Esophagus squamous epithelium (tissue), 5 donors: ENCODE results near the gene BEX3. TPM values are rescaled to one million over a fixed set of nuclear protein-coding genes. Genes with fewer than 3 reads are reported as not detected.
"Not testable (repeated sequence)": the region's sequence is repeated elsewhere in the genome, so short reads cannot be mapped to it uniquely, and the experiment has no call there.

ENCODE experiments used
- DNase-seq: peaks from one replicate; lab custom pipeline; 2025; lab: John Stamatoyannopoulos, UW
- H3K27ac ChIP-seq, 4 donors: fragments of 200-600 bp; sonication (generic); one replicate each; pipeline ENCODE4 v1.5.1; 2016 to 2019; ENCODE audit warnings: mild to moderate bottlenecking in 1 of 4
- H3K27me3 ChIP-seq, 4 donors: fragments of 200-600 bp; sonication (generic); 1 replicate in 3 of 4; 2 replicates in 1 of 4; pipeline versions ENCODE4 v1.5.1 to v1.6.0; 2017 to 2021; ENCODE audit warnings: antibody characterized with exemption in 1 of 4
- H3K36me3 ChIP-seq, 3 donors: fragments of 200-600 bp; sonication (generic); one replicate each; pipeline ENCODE4 v1.5.1; 2016 to 2019
- H3K4me1 ChIP-seq, 3 donors: fragments of 200-600 bp; sonication (generic); one replicate each; pipeline ENCODE4 v1.5.1; 2017 to 2019
- H3K4me3 ChIP-seq, 4 donors: fragments of 200-600 bp; sonication (generic); 1 replicate in 3 of 4; 2 replicates in 1 of 4; pipeline ENCODE4 v1.5.1; 2016 to 2019; ENCODE audit warnings: mild to moderate bottlenecking in 2 of 4, moderate library complexity in 1 of 4
- H3K9me3 ChIP-seq, 3 donors: fragments of 200-600 bp; sonication (generic); one replicate each; pipeline ENCODE4 v1.5.1; 2016 to 2019
- POLR2A ChIP-seq, 4 donors: fragments of 450-650 bp; IDR thresholded peaks; one replicate each; pipeline ENCODE4 v1.6.1; 2017; ENCODE audit warnings: antibody characterized with exemption in 4 of 4, mild to moderate bottlenecking in 4 of 4, moderate library complexity in 3 of 4
- WGBS, 2 donors: methylation state at CpG; one replicate each; pipeline ENCODE4 v1.1.5; 2018; 5-methylcytosine and 5-hydroxymethylcytosine counted together
- intact Hi-C: fragments of 100-400 bp; cut with DNase I; formaldehyde crosslinking; loops from one replicate; pipeline ENCODE4 v1.15.0; 2022
- total RNA-seq, 4 donors: library from RNA; depleted of rRNA; stranded (reverse); fragments of >200 nt; gene quantifications; one replicate each; pipeline ENCODE4 v1.1.0, GENCODE V29; 2016
- TF ChIP-seq, protein P1 (sequence below), 6 experiments: fragments of 450-650 bp in 4 of 6; fragments of 200-600 bp in 2 of 6; sonication (generic) in 2 of 6; IDR thresholded peaks; one replicate each; pipeline ENCODE4 v1.5.1; 2016 to 2019; ENCODE audit warnings: antibody characterized with exemption in 6 of 6, mild to moderate bottlenecking in 4 of 6, moderate library complexity in 4 of 6
- donor health status: DM: yes; HTN: yes; CAD: no.

The BEX3 gene
- total RNA-seq, 4 donors from 2014 or later = 32.7 to 104 (median 44.7) TPM

DNA sequence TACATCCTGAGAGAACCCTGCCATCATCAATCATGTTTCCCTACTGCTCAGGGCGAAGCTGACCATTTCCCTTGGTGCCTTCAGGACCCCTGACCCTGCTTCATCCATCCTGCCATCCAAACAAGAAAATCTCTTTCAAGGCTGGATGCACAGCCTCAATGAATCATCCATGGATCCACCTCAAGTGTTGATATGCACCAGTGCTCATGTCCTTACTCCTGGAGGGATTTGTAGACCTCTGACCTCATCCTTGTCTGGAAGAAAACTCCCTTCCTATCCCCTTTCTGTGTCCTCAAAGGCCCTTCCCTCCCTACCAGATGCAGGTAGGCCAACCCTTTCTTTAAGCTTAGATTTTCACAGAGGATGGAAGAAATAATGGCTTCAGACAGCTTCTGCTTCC lies 24.6 kb downstream of the BEX3 start:
- Histone ChIP-seq H3K27me3 (no peaks in the 10 kb centered on the region), H3K4me3 (no peak overlapping the region), H3K4me1 (no peaks in the 10 kb centered on the region), H3K36me3 (no peaks in the 10 kb centered on the region), H3K27ac (no peak overlapping the region), H3K9me3 (no peaks in the 10 kb centered on the region)
- no peak for DNase-seq
- WGBS, 2 donors = 33 to 80% methylated on average over 1 of the region's 1 CpG
- intact Hi-C loops = no loop called here
- TF ChIP-seq POLR2A (IDR thresholded peaks at IDR 0.05) = no peak
- TF ChIP-seq, protein P1, sequence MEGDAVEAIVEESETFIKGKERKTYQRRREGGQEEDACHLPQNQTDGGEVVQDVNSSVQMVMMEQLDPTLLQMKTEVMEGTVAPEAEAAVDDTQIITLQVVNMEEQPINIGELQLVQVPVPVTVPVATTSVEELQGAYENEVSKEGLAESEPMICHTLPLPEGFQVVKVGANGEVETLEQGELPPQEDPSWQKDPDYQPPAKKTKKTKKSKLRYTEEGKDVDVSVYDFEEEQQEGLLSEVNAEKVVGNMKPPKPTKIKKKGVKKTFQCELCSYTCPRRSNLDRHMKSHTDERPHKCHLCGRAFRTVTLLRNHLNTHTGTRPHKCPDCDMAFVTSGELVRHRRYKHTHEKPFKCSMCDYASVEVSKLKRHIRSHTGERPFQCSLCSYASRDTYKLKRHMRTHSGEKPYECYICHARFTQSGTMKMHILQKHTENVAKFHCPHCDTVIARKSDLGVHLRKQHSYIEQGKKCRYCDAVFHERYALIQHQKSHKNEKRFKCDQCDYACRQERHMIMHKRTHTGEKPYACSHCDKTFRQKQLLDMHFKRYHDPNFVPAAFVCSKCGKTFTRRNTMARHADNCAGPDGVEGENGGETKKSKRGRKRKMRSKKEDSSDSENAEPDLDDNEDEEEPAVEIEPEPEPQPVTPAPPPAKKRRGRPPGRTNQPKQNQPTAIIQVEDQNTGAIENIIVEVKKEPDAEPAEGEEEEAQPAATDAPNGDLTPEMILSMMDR (IDR thresholded peaks at IDR 0.05) = no peak

DNA sequence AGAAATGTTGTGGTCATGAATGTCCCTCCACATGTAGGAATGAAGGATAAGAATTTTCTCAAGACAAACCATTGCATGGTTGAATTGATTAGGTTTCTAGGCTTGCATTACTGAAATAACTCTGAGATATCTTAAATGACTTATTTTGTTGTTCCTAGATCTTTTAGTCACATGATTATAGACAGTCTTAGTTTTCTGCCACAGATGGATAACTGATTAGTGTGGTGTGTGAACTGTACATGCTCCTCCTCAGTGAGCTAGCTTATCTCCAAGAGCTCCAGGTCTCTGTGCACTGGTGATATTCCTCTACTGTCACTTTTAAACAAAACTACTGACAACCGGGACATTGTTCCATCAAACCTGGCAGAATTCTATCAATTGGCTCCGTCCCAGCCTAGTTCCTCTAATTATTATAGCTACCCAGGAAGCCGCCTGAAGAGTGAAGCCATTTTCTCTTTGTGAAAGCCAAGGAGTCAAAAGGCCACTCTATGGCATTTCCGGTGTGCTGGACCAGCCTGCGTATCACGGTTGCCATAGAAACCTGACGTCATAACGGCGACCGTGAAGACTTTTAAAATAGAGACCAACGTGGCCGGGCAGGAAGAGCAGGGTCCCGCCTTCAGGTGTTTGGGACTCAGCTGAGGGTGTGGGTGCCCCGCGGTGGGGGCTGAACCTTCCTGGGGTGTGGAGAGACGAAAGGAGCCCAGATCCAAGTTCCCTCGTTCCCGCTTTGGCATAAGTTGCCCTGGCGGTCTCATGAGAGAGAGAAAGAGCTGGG lies 28.1 kb downstream of the BEX3 start:
- no peak for DNase-seq
- TF ChIP-seq, protein P1 (IDR thresholded peaks at IDR 0.05) = no peak
- TF ChIP-seq POLR2A (IDR thresholded peaks at IDR 0.05) = no peak
- intact Hi-C loops = no loop called here
- H3K9me3 ChIP-seq = no peaks in the 10 kb centered on the region
- H3K27ac ChIP-seq = no peak overlapping the region
- H3K36me3 ChIP-seq = no peaks in the 10 kb centered on the region
- H3K4me3 ChIP-seq = peak overlapping the region; percentile 14 to 57 (median 40)
- no peaks in the 10 kb centered on the region for H3K27me3 ChIP-seq
- H3K4me1 ChIP-seq = no peaks in the 10 kb centered on the region
- WGBS, 2 donors = 5 to 23% methylated on average over 8 to 16 of the region's 19 CpGs

DNA sequence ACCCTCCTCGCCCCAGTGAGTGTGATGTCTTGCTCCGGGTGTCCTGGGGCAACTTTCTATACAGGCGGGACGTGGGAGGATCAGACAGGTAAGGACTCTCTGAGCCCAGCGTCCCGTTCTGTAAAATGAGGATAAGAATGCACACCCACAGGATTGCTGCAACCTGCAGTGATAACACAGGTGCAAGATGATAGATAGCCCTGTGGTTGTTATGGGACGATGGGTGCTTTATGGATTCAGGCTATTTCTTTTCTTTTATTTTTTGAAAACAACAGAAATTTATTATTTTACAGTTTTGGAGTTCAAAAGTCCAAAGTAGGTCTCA lies 28.6 kb downstream of the BEX3 start:
- no peaks in the 10 kb centered on the region for H3K9me3 ChIP-seq
- no peaks in the 10 kb centered on the region for H3K4me1 ChIP-seq
- H3K27ac ChIP-seq = no peak overlapping the region
- no peak for DNase-seq
- intact Hi-C loops = no loop called here
- no peaks in the 10 kb centered on the region for H3K36me3 ChIP-seq
- 4 to 17% methylated on average over 4 to 5 of the region's 7 CpGs for WGBS, 2 donors
- H3K4me3 ChIP-seq = peak overlapping the region; percentile 14 to 57 (median 40)
- no peaks in the 10 kb centered on the region for H3K27me3 ChIP-seq
- TF ChIP-seq, protein P1 (IDR thresholded peaks at IDR 0.05) = no peak
- no peak for TF ChIP-seq POLR2A (IDR thresholded peaks at IDR 0.05)

DNA sequence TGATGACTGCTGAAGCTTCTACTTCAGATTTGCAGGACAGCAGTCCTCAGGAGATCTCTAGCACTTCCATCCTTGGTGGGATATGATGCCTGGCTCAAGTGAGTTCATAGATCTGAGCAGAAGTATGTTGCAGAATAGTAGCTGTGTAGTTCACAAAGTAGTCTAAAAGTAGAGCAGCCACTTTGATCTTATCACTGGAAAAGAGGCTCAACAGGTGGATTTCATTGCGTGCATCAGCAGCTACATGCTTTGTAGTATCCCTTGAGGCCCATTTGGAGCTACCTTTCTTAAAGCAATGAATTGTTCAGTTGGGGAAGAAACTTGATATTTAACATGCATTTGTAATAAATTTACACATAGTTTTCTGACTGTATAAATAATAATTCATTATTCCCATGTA lies 29.9 kb downstream of the BEX3 start:
- Histone ChIP-seq H3K4me3 (no peak overlapping the region), H3K27ac (no peak overlapping the region), H3K4me1 (no peaks in the 10 kb centered on the region), H3K27me3 (no peaks in the 10 kb centered on the region), H3K9me3 (no peaks in the 10 kb centered on the region), H3K36me3 (no peaks in the 10 kb centered on the region)
- 71 to 89% methylated on average over 1 of the region's 1 CpG for WGBS, 2 donors
- intact Hi-C loops = no loop called here
- TF ChIP-seq, protein P1 (IDR thresholded peaks at IDR 0.05) = no peak
- no peak for TF ChIP-seq POLR2A (IDR thresholded peaks at IDR 0.05)
- DNase-seq = no peak

DNA sequence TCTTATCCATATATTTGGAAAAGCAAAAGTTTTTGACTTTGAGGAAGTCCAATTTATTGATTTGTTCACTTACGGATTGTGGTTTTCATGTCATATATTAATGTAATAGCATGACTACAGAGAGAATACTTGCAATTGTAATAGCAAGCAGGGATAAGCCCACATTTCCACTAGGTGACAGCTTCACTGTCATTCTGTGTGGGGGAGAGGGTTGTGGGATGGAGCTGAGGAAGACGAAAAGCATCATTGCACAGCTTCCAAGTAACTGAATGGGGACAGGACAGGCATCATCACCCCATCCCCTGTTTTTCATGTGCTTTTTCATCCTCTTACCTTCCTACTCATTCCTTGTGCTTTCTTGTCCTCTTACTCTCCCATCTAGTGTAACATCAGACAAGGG lies 31.4 kb downstream of the BEX3 start:
- Histone ChIP-seq H3K4me3 (no peak overlapping the region), H3K9me3 (no peaks in the 10 kb centered on the region), H3K4me1 (no peaks in the 10 kb centered on the region), H3K36me3 (no peaks in the 10 kb centered on the region), H3K27me3 (no peaks in the 10 kb centered on the region), H3K27ac (no peak overlapping the region)
- 79 to 100% methylated on average over 1 to 2 of the region's 2 CpGs for WGBS, 2 donors
- TF ChIP-seq, protein P1 (IDR thresholded peaks at IDR 0.05) = no peak
- TF ChIP-seq POLR2A (IDR thresholded peaks at IDR 0.05) = no peak
- no peak for DNase-seq
- intact Hi-C loops = no loop called here

DNA sequence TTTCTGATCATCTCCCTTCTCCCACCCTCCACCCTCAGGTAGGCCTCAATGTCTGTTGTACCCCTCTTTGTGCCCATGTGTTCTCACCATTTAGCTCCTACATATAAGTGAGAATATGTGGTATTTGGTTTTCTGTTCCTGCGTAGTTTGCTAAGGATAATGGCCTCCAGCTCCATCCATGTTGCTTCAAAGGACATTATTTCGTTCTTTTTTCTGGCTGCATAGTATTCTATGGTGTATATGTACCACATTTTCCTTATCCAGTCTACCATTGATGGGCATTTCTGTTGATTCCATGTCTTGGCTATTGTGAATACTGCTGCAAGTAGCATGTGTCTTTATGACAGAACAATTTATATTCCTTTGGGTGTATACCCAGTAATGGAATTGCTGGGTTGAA lies 35.4 kb downstream of the BEX3 start:
- H3K9me3 ChIP-seq, H3K36me3 ChIP-seq, H3K4me3 ChIP-seq, DNase-seq, H3K27me3 ChIP-seq, intact Hi-C loops, H3K27ac ChIP-seq, H3K4me1 ChIP-seq: not testable (repeated sequence)
- 80 to 86% methylated on average over 2 of the region's 2 CpGs for WGBS, 2 donors
